Thyroid gland (tissue), 4 donors: ENCODE data around the gene HCFC1R1.

Source experiments
- POLR2A ChIP-seq, 2 donors: fragments of 450-650 bp; IDR thresholded peaks; one replicate each; pipeline ENCODE4 v1.6.1; 2017; ENCODE audit warnings: antibody characterized with exemption in 2 of 2, mild to moderate bottlenecking in 2 of 2, moderate library complexity in 1 of 2
- TF ChIP-seq, protein P1 (sequence below), 6 experiments: fragments of 200-600 bp in 3 of 6; fragments of 450-650 bp in 3 of 6; sonication (generic) in 3 of 6; IDR thresholded peaks; one replicate each; pipeline ENCODE4 v1.5.1; 2016 to 2019; ENCODE audit warnings: antibody characterized with exemption in 6 of 6, mild to moderate bottlenecking in 2 of 6, inconsistent platforms in 1 of 6, moderate library complexity in 1 of 6

GRCh38 chr16:3023669-3024478, at the start of gene HCFC1R1, which contains the start of gene THOC6:
- TF ChIP-seq, protein P1, sequence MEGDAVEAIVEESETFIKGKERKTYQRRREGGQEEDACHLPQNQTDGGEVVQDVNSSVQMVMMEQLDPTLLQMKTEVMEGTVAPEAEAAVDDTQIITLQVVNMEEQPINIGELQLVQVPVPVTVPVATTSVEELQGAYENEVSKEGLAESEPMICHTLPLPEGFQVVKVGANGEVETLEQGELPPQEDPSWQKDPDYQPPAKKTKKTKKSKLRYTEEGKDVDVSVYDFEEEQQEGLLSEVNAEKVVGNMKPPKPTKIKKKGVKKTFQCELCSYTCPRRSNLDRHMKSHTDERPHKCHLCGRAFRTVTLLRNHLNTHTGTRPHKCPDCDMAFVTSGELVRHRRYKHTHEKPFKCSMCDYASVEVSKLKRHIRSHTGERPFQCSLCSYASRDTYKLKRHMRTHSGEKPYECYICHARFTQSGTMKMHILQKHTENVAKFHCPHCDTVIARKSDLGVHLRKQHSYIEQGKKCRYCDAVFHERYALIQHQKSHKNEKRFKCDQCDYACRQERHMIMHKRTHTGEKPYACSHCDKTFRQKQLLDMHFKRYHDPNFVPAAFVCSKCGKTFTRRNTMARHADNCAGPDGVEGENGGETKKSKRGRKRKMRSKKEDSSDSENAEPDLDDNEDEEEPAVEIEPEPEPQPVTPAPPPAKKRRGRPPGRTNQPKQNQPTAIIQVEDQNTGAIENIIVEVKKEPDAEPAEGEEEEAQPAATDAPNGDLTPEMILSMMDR (IDR thresholded peaks at IDR 0.05): no peak
- TF ChIP-seq POLR2A (IDR thresholded peaks at IDR 0.05): peak; percentile 50 to 79
